Panc1 (cell line): ENCODE data around the gene BLNK.

Experiments used
- CTCF ChIP-seq: fragments of 450-650 bp; IDR thresholded peaks from 2 replicates; pipeline ENCODE4 v1.5.1; 2017; ENCODE audit warnings: mild to moderate bottlenecking
- POLR2AphosphoS5 ChIP-seq: IDR thresholded peaks from 2 replicates; pipeline ENCODE4 v1.6.1; 2012; ENCODE audit warnings: mild to moderate bottlenecking, low read depth, low read length, moderate library complexity
- REST ChIP-seq, 2 experiments: IDR thresholded peaks; 2 replicates each; pipeline ENCODE4 v1.6.1; 2011 to 2012; ENCODE audit warnings: low read depth in 2 of 2, control low read depth in 1 of 2, low read length in 1 of 2, mild to moderate bottlenecking in 1 of 2, moderate library complexity in 1 of 2; ENCODE audit not compliant: insufficient read depth in 1 of 2
- SIN3A ChIP-seq: IDR thresholded peaks from 2 replicates; pipeline ENCODE4 v1.6.1; 2012; ENCODE audit warnings: low read depth, mild to moderate bottlenecking, low read length, moderate library complexity, borderline replicate concordance; ENCODE audit not compliant: insufficient read depth
- TCF7L2 ChIP-seq: IDR thresholded peaks from 2 replicates; pipeline ENCODE4 v1.6.1; 2011; ENCODE audit warnings: mild to moderate bottlenecking, low read depth, low read length, inconsistent platforms

GRCh38 chr10:96170230-96170629 lies 101.1 kb downstream of the BLNK start:
- TF ChIP-seq CTCF: no peak
- TF ChIP-seq POLR2AphosphoS5: no peak
- TF ChIP-seq REST (IDR thresholded peaks at IDR 0.05; ENCODE audit: insufficient read depth in 1 of 2, low read depth in 2 of 2, low read length in 1 of 2): no peak
- TF ChIP-seq SIN3A: no peak
- TF ChIP-seq TCF7L2: no peak
